GM19468 (cell line): ENCODE measurements around the gene RAP1GAP2.
"Not testable (repeated sequence)": the region's sequence is repeated elsewhere in the genome, so short reads cannot be mapped to it uniquely, and the experiment has no call there.

Experiments used
- ATAC-seq: cut with Tn5 transposase; IDR thresholded peaks from one replicate; pipeline ENCODE4 v1.9.1; 2021; ENCODE audit warnings: mild to moderate bottlenecking, moderate library complexity, moderate number of reproducible peaks; ENCODE audit not compliant: unreplicated experiment; ENCODE audit errors: extremely low read depth

Gene RAP1GAP2

DNA sequence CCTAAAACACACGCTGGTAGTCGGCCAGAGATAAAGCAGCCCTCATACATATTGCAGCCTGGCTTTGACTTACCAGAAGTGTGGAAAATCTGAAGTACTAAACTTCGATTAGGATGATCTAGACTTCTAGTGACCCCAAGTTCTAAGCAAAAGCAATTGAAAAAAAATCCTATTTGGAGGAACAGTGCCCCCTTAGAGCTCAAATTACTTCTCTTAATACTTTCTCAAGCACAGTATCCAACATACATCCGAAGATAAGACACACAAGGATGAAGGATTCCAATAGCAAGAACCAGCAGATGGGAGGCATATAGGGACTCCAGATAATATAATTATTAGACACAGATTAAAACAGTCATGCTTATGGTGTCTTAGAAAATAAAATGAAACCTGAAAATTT, 277.6 kb downstream of the RAP1GAP2 start:
- not testable (repeated sequence) for ATAC-seq
